Rectal smooth muscle tissue (tissue), 1 donor: ENCODE results near the gene NUDT22.

Source experiments
- H3K27ac ChIP-seq: one replicate; pipeline ENCODE4 v1.7.0; 2013; ENCODE audit warnings: low read depth, low read length, inconsistent platforms
- H3K27me3 ChIP-seq: one replicate; pipeline ENCODE4 v1.7.0; 2013; ENCODE audit warnings: low read length; ENCODE audit not compliant: control insufficient read depth, insufficient read depth
- H3K36me3 ChIP-seq: one replicate; pipeline ENCODE4 v1.7.0; 2013; ENCODE audit warnings: low read length; ENCODE audit not compliant: control insufficient read depth, insufficient read depth
- H3K4me1 ChIP-seq: one replicate; pipeline ENCODE4 v1.7.0; 2013; ENCODE audit warnings: low read length; ENCODE audit not compliant: control insufficient read depth, insufficient read depth
- H3K4me3 ChIP-seq: one replicate; pipeline ENCODE4 v1.7.0; 2013; ENCODE audit warnings: low read length
- H3K9ac ChIP-seq: one replicate; pipeline ENCODE4 v1.7.0; 2013; ENCODE audit warnings: low read length

NUDT22 gene

GRCh38 chr11:64233913-64234586 lies 8.0 kb downstream of the NUDT22 start, which contains the start of gene VEGFB:
TSS of gene VEGFB (plus strand) at chr11:64234584. CDS start at chr11:64234834, 250 bp downstream.
- Histone ChIP-seq H3K4me1 (peaks cover 18% of the 10 kb centered on the region), H3K36me3 (peaks cover 3% of the 10 kb centered on the region), H3K27ac (peak within 1 kb of the TSS; percentile 73), H3K4me3 (peak within 1 kb of the TSS; percentile 77), H3K27me3 (no peaks in the 10 kb centered on the region), H3K9ac (peak within 1 kb of the TSS; percentile 81)

- H3K4me3 ChIP-seq: peak overlapping the region; percentile 77
- H3K4me1 ChIP-seq: peaks cover 14% of the 10 kb centered on the region
- peak overlapping the region; percentile 73 for H3K27ac ChIP-seq
- peaks cover 3% of the 10 kb centered on the region for H3K36me3 ChIP-seq
- no peaks in the 10 kb centered on the region for H3K27me3 ChIP-seq
- peak overlapping the region; percentile 32 for H3K9ac ChIP-seq
Measured at GRCh38 chr11:64234647-64235379, 8.7 kb downstream of the NUDT22 start.

- H3K9ac ChIP-seq: peak overlapping the region; percentile 32
- peaks cover 3% of the 10 kb centered on the region for H3K36me3 ChIP-seq
- peak overlapping the region; percentile 77 for H3K4me3 ChIP-seq
- peaks cover 18% of the 10 kb centered on the region for H3K4me1 ChIP-seq
- peak overlapping the region; percentile 73 for H3K27ac ChIP-seq
- H3K27me3 ChIP-seq: no peaks in the 10 kb centered on the region
Measured at GRCh38 chr11:64235437-64236161, 9.5 kb downstream of the NUDT22 start.

- Histone ChIP-seq H3K4me3 (no peak overlapping the region), H3K27ac (no peak overlapping the region), H3K9ac (no peak overlapping the region), H3K4me1 (peaks cover 19% of the 10 kb centered on the region), H3K36me3 (peaks cover 3% of the 10 kb centered on the region), H3K27me3 (no peaks in the 10 kb centered on the region)
Measured at GRCh38 chr11:64237484-64237951, 11.4 kb downstream of the NUDT22 start.

GRCh38 chr11:64238076-64238475 lies 12.0 kb downstream of the NUDT22 start:
- Histone ChIP-seq H3K4me1 (peaks cover 19% of the 10 kb centered on the region), H3K4me3 (no peak overlapping the region)

GRCh38 chr11:64238999-64239398 lies 12.9 kb downstream of the NUDT22 start:
- H3K4me3 ChIP-seq: no peak overlapping the region
- no peak overlapping the region for H3K27ac ChIP-seq
- H3K9ac ChIP-seq: no peak overlapping the region
- peaks cover 12% of the 10 kb centered on the region for H3K4me1 ChIP-seq
- peaks cover 6% of the 10 kb centered on the region for H3K36me3 ChIP-seq
- H3K27me3 ChIP-seq: no peaks in the 10 kb centered on the region

More at GRCh38 chr11:64238076-64238475, 12.0 kb downstream of the NUDT22 start:
- Histone ChIP-seq H3K9ac (no peak overlapping the region), H3K27ac (no peak overlapping the region), H3K36me3 (peaks cover 3% of the 10 kb centered on the region), H3K27me3 (no peaks in the 10 kb centered on the region)

GRCh38 chr11:64239662-64240434 lies 13.8 kb downstream of the NUDT22 start:
- H3K4me3 ChIP-seq: peak overlapping the region; percentile 79
- peaks cover 6% of the 10 kb centered on the region for H3K36me3 ChIP-seq
- no peaks in the 10 kb centered on the region for H3K27me3 ChIP-seq
- H3K27ac ChIP-seq: peak overlapping the region; percentile 100
- H3K9ac ChIP-seq: peak overlapping the region; percentile 90
- peaks cover 12% of the 10 kb centered on the region for H3K4me1 ChIP-seq

- peaks cover 6% of the 10 kb centered on the region for H3K4me1 ChIP-seq
- no peaks in the 10 kb centered on the region for H3K27me3 ChIP-seq
- H3K36me3 ChIP-seq: peaks cover 6% of the 10 kb centered on the region
Measured at GRCh38 chr11:64240435-64241240, 14.6 kb downstream of the NUDT22 start, which contains the start of gene FKBP2. TSS of gene FKBP2 (plus strand) at chr11:64241095. CDS start at chr11:64242388, 1,293 bp downstream.

GRCh38 chr11:64241241-64241490 lies 15.1 kb downstream of the NUDT22 start:
- peak overlapping the region; percentile 73 for H3K4me3 ChIP-seq
- H3K9ac ChIP-seq: peak overlapping the region; percentile 33
- H3K4me1 ChIP-seq: peaks cover 6% of the 10 kb centered on the region

More at GRCh38 chr11:64240435-64241240, 14.6 kb downstream of the NUDT22 start, which contains the start of gene FKBP2:
- Histone ChIP-seq H3K9ac (peak within 1 kb of the TSS; percentile 90), H3K4me3 (peak within 1 kb of the TSS; percentile 79), H3K27ac (peak within 1 kb of the TSS; percentile 100)

GRCh38 chr11:64241491-64242374 lies 15.7 kb downstream of the NUDT22 start:
- H3K9ac ChIP-seq: peak overlapping the region; percentile 51
- H3K36me3 ChIP-seq: peaks cover 6% of the 10 kb centered on the region
- peaks cover 6% of the 10 kb centered on the region for H3K4me1 ChIP-seq
- H3K4me3 ChIP-seq: peak overlapping the region; percentile 72
- no peaks in the 10 kb centered on the region for H3K27me3 ChIP-seq
- H3K27ac ChIP-seq: peak overlapping the region; percentile 89

More at GRCh38 chr11:64241241-64241490, 15.1 kb downstream of the NUDT22 start:
- peaks cover 6% of the 10 kb centered on the region for H3K36me3 ChIP-seq
- peak overlapping the region; percentile 100 for H3K27ac ChIP-seq
- no peaks in the 10 kb centered on the region for H3K27me3 ChIP-seq
